Calu3 (cell line): ENCODE measurements around the gene ALDH1L1. TPM values are rescaled to one million over a fixed set of nuclear protein-coding genes. Genes with fewer than 3 reads are reported as not detected.

Experiments
- BruUV-seq: library from RNA; stranded (reverse); fragments of 400-500 nt; replicated peaks from 2 replicates; lab custom pipeline; 2021; lab: Mats Ljungman, UMichigan
- CTCF ChIA-PET: fragments of 300-600 bp; sonication (Branson Sonifier 250); formaldehyde crosslinking; loops from one replicate; lab custom pipeline; 2022; ENCODE audit warnings: antibody characterized with exemption; lab: Charles Lee
- DNase-seq: peaks from one replicate; pipeline ENCODE4 v3.0.0; 2022
- H3K27ac Mint-ChIP-seq: one replicate; pipeline ENCODE4 v1.8.0; 2022; ENCODE audit warnings: mixed read lengths; ENCODE audit not compliant: unreplicated experiment
- H3K27me3 Mint-ChIP-seq: one replicate; pipeline ENCODE4 v1.8.0; 2022; ENCODE audit warnings: mixed read lengths; ENCODE audit not compliant: unreplicated experiment
- H3K36me3 Mint-ChIP-seq: one replicate; pipeline ENCODE4 v1.8.0; 2022; ENCODE audit warnings: mild to moderate bottlenecking, moderate library complexity, mixed read lengths; ENCODE audit not compliant: insufficient read depth, unreplicated experiment
- H3K4me1 Mint-ChIP-seq: one replicate; pipeline ENCODE4 v1.8.0; 2022; ENCODE audit warnings: mild to moderate bottlenecking, low read depth, mixed read lengths; ENCODE audit not compliant: unreplicated experiment
- H3K4me3 Mint-ChIP-seq: one replicate; pipeline ENCODE4 v1.8.0; 2022; ENCODE audit warnings: mild to moderate bottlenecking, low read depth, moderate library complexity, mixed read lengths; ENCODE audit not compliant: unreplicated experiment
- H3K9me3 Mint-ChIP-seq: one replicate; pipeline ENCODE4 v1.8.0; 2022; ENCODE audit warnings: low read depth, mixed read lengths; ENCODE audit not compliant: unreplicated experiment
- CTCF ChIP-seq: fragments of 200-600 bp; IDR thresholded peaks from one replicate; pipeline ENCODE4 v1.8.0; 2022; ENCODE audit warnings: antibody characterized with exemption; ENCODE audit not compliant: unreplicated experiment
- intact Hi-C: fragments of 100-400 bp; cut with micrococcal nuclease; formaldehyde crosslinking; loops from one replicate; pipeline ENCODE4 v1.10.0; 2022; ENCODE audit not compliant: unreplicated experiment
- total RNA-seq: library from RNA; stranded (reverse); gene quantifications from 2 replicates; pipeline ENCODE4 v1.2.3, GENCODE V29; 2022

The ALDH1L1 gene
- total RNA-seq, 1 experiment from 2014 or later = 4.4 TPM

- H3K27ac Mint-ChIP-seq = no peak overlapping the region
- no peaks in the 10 kb centered on the region for H3K9me3 Mint-ChIP-seq
- CTCF ChIA-PET = interaction anchor here (1.0 to 3.0 kb wide), 8 partner anchors 11 to 339 kb away, joined by 3 to 12 read pairs (median 3); partner anchors contain the start of gene SLC41A3
- BruUV-seq = no TSS peak
- H3K4me1 Mint-ChIP-seq = peaks cover 9% of the 10 kb centered on the region
- H3K27me3 Mint-ChIP-seq = peaks cover 16% of the 10 kb centered on the region
- intact Hi-C loops = loop anchor here (1.0 to 5.0 kb wide), 4 partner anchors 64 to 340 kb away; no protein-coding TSS in a partner anchor
- H3K4me3 Mint-ChIP-seq = no peak overlapping the region
- peak; percentile 99 for TF ChIP-seq CTCF
- peak; percentile 85 for DNase-seq
- peaks cover 9% of the 10 kb centered on the region for H3K36me3 Mint-ChIP-seq
Observed at GRCh38 chr3:126134219-126134975, 46.0 kb downstream of the ALDH1L1 start.

GRCh38 chr3:126133606-126134005 lies 46.8 kb downstream of the ALDH1L1 start:
- CTCF ChIA-PET = interaction anchor here (0.8 to 3.0 kb wide), 8 partner anchors 14 to 340 kb away, joined by 3 to 12 read pairs (median 3); no protein-coding TSS in a partner anchor
- intact Hi-C loops = loop anchor here (1.0 to 5.0 kb wide), 4 partner anchors 65 to 341 kb away; no protein-coding TSS in a partner anchor
- H3K9me3 Mint-ChIP-seq = no peaks in the 10 kb centered on the region
- H3K27me3 Mint-ChIP-seq = peaks cover 9% of the 10 kb centered on the region
- no TSS peak for BruUV-seq
- no peak for TF ChIP-seq CTCF
- peaks cover 15% of the 10 kb centered on the region for H3K4me1 Mint-ChIP-seq
- peaks cover 9% of the 10 kb centered on the region for H3K36me3 Mint-ChIP-seq
- no peak overlapping the region for H3K27ac Mint-ChIP-seq
- DNase-seq = peak; percentile 6
- H3K4me3 Mint-ChIP-seq = no peak overlapping the region

- DNase-seq = no peak
- no peaks in the 10 kb centered on the region for H3K9me3 Mint-ChIP-seq
- peaks cover 9% of the 10 kb centered on the region for H3K36me3 Mint-ChIP-seq
- intact Hi-C loops = loop anchor here (5.0 kb wide), 1 partner anchor 79 kb away; no protein-coding TSS in a partner anchor
- no peak overlapping the region for H3K4me3 Mint-ChIP-seq
- no peak for TF ChIP-seq CTCF
- BruUV-seq = no TSS peak
- CTCF ChIA-PET = interaction anchor here (0.8 to 3.0 kb wide), 5 partner anchors 27 to 339 kb away, joined by 3 to 12 read pairs (median 3); no protein-coding TSS in a partner anchor
- no peak overlapping the region for H3K27ac Mint-ChIP-seq
- peaks cover 9% of the 10 kb centered on the region for H3K27me3 Mint-ChIP-seq
- peaks cover 15% of the 10 kb centered on the region for H3K4me1 Mint-ChIP-seq
Observed at GRCh38 chr3:126132751-126133511, 47.5 kb downstream of the ALDH1L1 start.
